HG02943 (cell line): ENCODE results near the gene ALB.

ENCODE experiments used
- ATAC-seq: cut with Tn5 transposase; IDR thresholded peaks from one replicate; pipeline ENCODE4 v1.9.1; 2021; ENCODE audit warnings: mild to moderate bottlenecking, low read depth, moderate library complexity; ENCODE audit not compliant: unreplicated experiment

The ALB gene

GRCh38 chr4:73448448-73449203, 44.5 kb downstream of the ALB start:
- ATAC-seq: no peak

- ATAC-seq: no peak
Observed at GRCh38 chr4:73450398-73451004, 46.4 kb downstream of the ALB start.

- no peak for ATAC-seq
Observed at GRCh38 chr4:73451404-73451803, 47.3 kb downstream of the ALB start.

GRCh38 chr4:73451981-73452747, 48.1 kb downstream of the ALB start:
- no peak for ATAC-seq

GRCh38 chr4:73452953-73453700, 49.0 kb downstream of the ALB start:
- no peak for ATAC-seq

GRCh38 chr4:73453701-73454005, 49.6 kb downstream of the ALB start:
- ATAC-seq: no peak

GRCh38 chr4:73454920-73455319, 50.8 kb downstream of the ALB start:
- no peak for ATAC-seq

- ATAC-seq: no peak
Observed at GRCh38 chr4:73456177-73457022, 52.3 kb downstream of the ALB start.

- no peak for ATAC-seq
Observed at GRCh38 chr4:73458184-73459047, 54.3 kb downstream of the ALB start.

GRCh38 chr4:73459048-73459421, 54.9 kb downstream of the ALB start:
- no peak for ATAC-seq

GRCh38 chr4:73460913-73461522, 56.9 kb downstream of the ALB start:
- no peak for ATAC-seq

GRCh38 chr4:73468170-73468569, 64.1 kb downstream of the ALB start:
- no peak for ATAC-seq

- ATAC-seq: no peak
Observed at GRCh38 chr4:73470728-73471127, 66.6 kb downstream of the ALB start.
